SK-N-SH (cell line): ENCODE measurements around the gene RER1. TPM values are rescaled to one million over a fixed set of nuclear protein-coding genes. Genes with fewer than 3 reads are reported as not detected.
A peak's percentile ranks its signal among the peaks of the same experiment; 100 is the strongest.

Experiments
- CTCF ChIA-PET: fragments of 300-600, 350-600 bp; formaldehyde crosslinking; extraction: SDS; loops from one replicate; lab custom pipeline; 2021; lab: Yijun Ruan, JAX
- POLR2A ChIA-PET: fragments of 350-600 bp; sonication (Branson Sonifier 250); formaldehyde crosslinking; extraction: SDS; loops from one replicate; lab custom pipeline; 2020; ENCODE audit warnings: antibody characterized with exemption, inconsistent platforms; lab: Yijun Ruan, JAX
- DNase-seq: peaks from one replicate; pipeline ENCODE4 v3.0.0; 2012
- H2AFZ ChIP-seq: fragments of 200-600 bp; sonication (generic); 2 replicates; pipeline ENCODE4 v1.8.1; 2016; ENCODE audit warnings: antibody characterized with exemption, mild to moderate bottlenecking, low read depth
- H3F3A ChIP-seq: fragments of 200-600 bp; sonication (generic); replicated peaks from 2 replicates; pipeline ENCODE3; 2016; ENCODE audit warnings: antibody characterized with exemption, mild to moderate bottlenecking; ENCODE audit not compliant: insufficient read depth
- H3K27ac ChIP-seq, 2 experiments: fragments of 200-500 bp in 1 of 2; fragments of 200-600 bp in 1 of 2; sonication (Bioruptor generic) in 1 of 2; sonication (generic), shearing (Covaris generic) in 1 of 2; 2 replicates each; pipeline versions ENCODE4 v1.5.1 to v1.6.1; 2014 to 2016; ENCODE audit warnings: low read depth in 2 of 2, inconsistent platforms in 1 of 2, low read length in 1 of 2, mild to moderate bottlenecking in 1 of 2, mixed read lengths in 1 of 2
- H3K27me3 ChIP-seq: fragments of 200-600 bp; sonication (generic), shearing (Covaris generic); 2 replicates; pipeline ENCODE4 v1.6.1; 2016; ENCODE audit warnings: mixed run types; ENCODE audit not compliant: insufficient read depth
- H3K36me3 ChIP-seq, 2 experiments: fragments of 200-500 bp in 1 of 2; fragments of 200-600 bp in 1 of 2; sonication (Bioruptor generic) in 1 of 2; sonication (generic) in 1 of 2; replicated peaks in 1 of 2; 2 replicates each; pipeline versions ENCODE3 to v1.5.1; 2014 to 2016; ENCODE audit warnings: low read length in 1 of 2, mild to moderate bottlenecking in 1 of 2; ENCODE audit not compliant: insufficient read depth in 2 of 2, control insufficient read depth in 1 of 2
- H3K4me1 ChIP-seq, 2 experiments: fragments of 200-500 bp in 1 of 2; fragments of 200-600 bp in 1 of 2; sonication (Bioruptor generic) in 1 of 2; sonication (generic), shearing (Covaris generic) in 1 of 2; 2 replicates each; pipeline versions ENCODE4 v1.5.1 to v1.6.1; 2014 to 2016; ENCODE audit warnings: low read depth in 1 of 2, low read length in 1 of 2, mixed run types in 1 of 2; ENCODE audit not compliant: insufficient read depth in 2 of 2, control insufficient read depth in 1 of 2
- H3K4me2 ChIP-seq: fragments of 200-600 bp; sonication (generic), shearing (Covaris generic); 2 replicates; pipeline ENCODE4 v1.6.1; 2017; ENCODE audit warnings: mixed run types
- H3K4me3 ChIP-seq, 2 experiments: fragments of 200-500 bp in 1 of 2; fragments of 200-600 bp in 1 of 2; sonication (Bioruptor generic) in 1 of 2; sonication (generic), shearing (Covaris generic) in 1 of 2; 2 replicates each; pipeline versions ENCODE4 v1.5.1 to v1.8.1; 2014 to 2016; ENCODE audit warnings: low read depth in 2 of 2, inconsistent platforms in 1 of 2, low read length in 1 of 2, mild to moderate bottlenecking in 1 of 2, mixed read lengths in 1 of 2, moderate library complexity in 1 of 2
- H3K79me2 ChIP-seq: fragments of 200-600 bp; sonication (generic); 2 replicates; pipeline ENCODE4 v1.8.1; 2017; ENCODE audit warnings: mild to moderate bottlenecking; ENCODE audit not compliant: insufficient read depth
- H3K9ac ChIP-seq: fragments of 200-600 bp; sonication (generic); 2 replicates; pipeline ENCODE4 v1.6.1; 2017; ENCODE audit warnings: mixed run types
- H3K9me2 ChIP-seq: fragments of 200-600 bp; sonication (generic); 2 replicates; pipeline ENCODE4 v1.6.1; 2017; ENCODE audit warnings: mixed run types
- H3K9me3 ChIP-seq: fragments of 200-600 bp; sonication (generic); 2 replicates; pipeline ENCODE4 v1.6.1; 2017; ENCODE audit warnings: mixed run types, mild to moderate bottlenecking, moderate library complexity
- H4K20me1 ChIP-seq: fragments of 200-600 bp; sonication (generic); 2 replicates; pipeline ENCODE4 v1.6.1; 2017; ENCODE audit warnings: mild to moderate bottlenecking, mixed run types; ENCODE audit not compliant: insufficient read depth
- CHD2 ChIP-seq: fragments of 150-350 bp; IDR thresholded peaks from 2 replicates; pipeline ENCODE4 v1.6.1; 2018; ENCODE audit warnings: low read length; ENCODE audit not compliant: partially characterized antibody
- EZH2phosphoT487 ChIP-seq: fragments of 200-600 bp; sonication (generic); IDR thresholded peaks from 2 replicates; pipeline ENCODE4 v1.6.1; 2017; ENCODE audit warnings: low read depth, mixed run types, mild to moderate bottlenecking, antibody characterized with exemption, moderate library complexity, borderline replicate concordance
- JUND ChIP-seq: IDR thresholded peaks from 2 replicates; pipeline ENCODE4 v1.4.0; 2012
- MEF2A ChIP-seq: IDR thresholded peaks from 2 replicates; pipeline ENCODE4 v1.4.0; 2012; ENCODE audit warnings: low read depth, borderline replicate concordance
- MXI1 ChIP-seq: IDR thresholded peaks from 2 replicates; pipeline ENCODE4 v1.6.1; 2012; ENCODE audit warnings: mild to moderate bottlenecking, low read depth, low read length, improper control_type of control experiment
- SIN3A ChIP-seq: IDR thresholded peaks from 2 replicates; pipeline ENCODE4 v1.6.1; 2012; ENCODE audit warnings: low read depth, mild to moderate bottlenecking, low read length, moderate library complexity, borderline replicate concordance
- TEAD4 ChIP-seq: IDR thresholded peaks from 2 replicates; pipeline ENCODE4 v1.4.0; 2012; ENCODE audit warnings: mild to moderate bottlenecking, borderline replicate concordance; ENCODE audit not compliant: insufficient read depth
- USF2 ChIP-seq: fragments of 150-350 bp; IDR thresholded peaks from 2 replicates; pipeline ENCODE4 v1.6.1; 2017; ENCODE audit warnings: antibody characterized with exemption, low read length, low read depth, borderline replicate concordance
- WGBS: methylation state at CpG from one replicate; pipeline ENCODE4 v1.1.6; 2017; ENCODE audit warnings: low lambda C conversion rate; 5-methylcytosine and 5-hydroxymethylcytosine counted together
- polyA plus RNA-seq, 3 experiments: library from polyadenylated mRNA; depleted of rRNA; stranded (reverse); fragments of >200 nt; gene quantifications; 2 replicates each; pipeline ENCODE4 v1.2.3, GENCODE V29; 2012
- TF ChIP-seq, protein P1 (sequence below): IDR thresholded peaks from 2 replicates; pipeline ENCODE4 v1.6.1; 2012; ENCODE audit warnings: mild to moderate bottlenecking, low read depth, low read length, moderate library complexity
- TF ChIP-seq, protein P2 (sequence below): IDR thresholded peaks from 2 replicates; pipeline ENCODE4; 2012

RER1 gene
- polyA plus RNA-seq, 1 of the 3 experiments (the other 2 are of a cell fraction): 181 TPM

GRCh38 chr1:2411801-2412394 lies 20.3 kb downstream of the RER1 start:
- Histone ChIP-seq H4K20me1 (no peaks in the 10 kb centered on the region), H3K9me2 (no peaks in the 10 kb centered on the region)
- TF ChIP-seq CHD2 (no peak), JUND (no peak), MEF2A (no peak), SIN3A (no peak), USF2 (no peak), TEAD4 (no peak), MXI1 (no peak), EZH2phosphoT487 (no peak)
- TF ChIP-seq, protein P1, sequence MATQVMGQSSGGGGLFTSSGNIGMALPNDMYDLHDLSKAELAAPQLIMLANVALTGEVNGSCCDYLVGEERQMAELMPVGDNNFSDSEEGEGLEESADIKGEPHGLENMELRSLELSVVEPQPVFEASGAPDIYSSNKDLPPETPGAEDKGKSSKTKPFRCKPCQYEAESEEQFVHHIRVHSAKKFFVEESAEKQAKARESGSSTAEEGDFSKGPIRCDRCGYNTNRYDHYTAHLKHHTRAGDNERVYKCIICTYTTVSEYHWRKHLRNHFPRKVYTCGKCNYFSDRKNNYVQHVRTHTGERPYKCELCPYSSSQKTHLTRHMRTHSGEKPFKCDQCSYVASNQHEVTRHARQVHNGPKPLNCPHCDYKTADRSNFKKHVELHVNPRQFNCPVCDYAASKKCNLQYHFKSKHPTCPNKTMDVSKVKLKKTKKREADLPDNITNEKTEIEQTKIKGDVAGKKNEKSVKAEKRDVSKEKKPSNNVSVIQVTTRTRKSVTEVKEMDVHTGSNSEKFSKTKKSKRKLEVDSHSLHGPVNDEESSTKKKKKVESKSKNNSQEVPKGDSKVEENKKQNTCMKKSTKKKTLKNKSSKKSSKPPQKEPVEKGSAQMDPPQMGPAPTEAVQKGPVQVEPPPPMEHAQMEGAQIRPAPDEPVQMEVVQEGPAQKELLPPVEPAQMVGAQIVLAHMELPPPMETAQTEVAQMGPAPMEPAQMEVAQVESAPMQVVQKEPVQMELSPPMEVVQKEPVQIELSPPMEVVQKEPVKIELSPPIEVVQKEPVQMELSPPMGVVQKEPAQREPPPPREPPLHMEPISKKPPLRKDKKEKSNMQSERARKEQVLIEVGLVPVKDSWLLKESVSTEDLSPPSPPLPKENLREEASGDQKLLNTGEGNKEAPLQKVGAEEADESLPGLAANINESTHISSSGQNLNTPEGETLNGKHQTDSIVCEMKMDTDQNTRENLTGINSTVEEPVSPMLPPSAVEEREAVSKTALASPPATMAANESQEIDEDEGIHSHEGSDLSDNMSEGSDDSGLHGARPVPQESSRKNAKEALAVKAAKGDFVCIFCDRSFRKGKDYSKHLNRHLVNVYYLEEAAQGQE: no peak
- TF ChIP-seq, protein P2, sequence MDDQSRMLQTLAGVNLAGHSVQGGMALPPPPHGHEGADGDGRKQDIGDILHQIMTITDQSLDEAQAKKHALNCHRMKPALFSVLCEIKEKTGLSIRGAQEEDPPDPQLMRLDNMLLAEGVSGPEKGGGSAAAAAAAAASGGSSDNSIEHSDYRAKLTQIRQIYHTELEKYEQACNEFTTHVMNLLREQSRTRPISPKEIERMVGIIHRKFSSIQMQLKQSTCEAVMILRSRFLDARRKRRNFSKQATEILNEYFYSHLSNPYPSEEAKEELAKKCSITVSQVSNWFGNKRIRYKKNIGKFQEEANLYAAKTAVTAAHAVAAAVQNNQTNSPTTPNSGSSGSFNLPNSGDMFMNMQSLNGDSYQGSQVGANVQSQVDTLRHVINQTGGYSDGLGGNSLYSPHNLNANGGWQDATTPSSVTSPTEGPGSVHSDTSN: no peak
- TF ChIP-seq, all 33 proteins: peak for 0
- Histone ChIP-seq H2AFZ (peak overlapping the region; percentile 70; the same call in 1 of the 2 replicates), H3K9ac (peak overlapping the region; percentile 87), H3K4me2 (peak overlapping the region; percentile 91), H3K4me1 (peaks cover 7 to 32% of the 10 kb centered on the region in 2 experiments; a peak in 1 of 4 replicates), H3K27me3 (no peaks in the 10 kb centered on the region), H3K79me2 (peaks cover 19% of the 10 kb centered on the region), H3K27ac (peak overlapping the region; percentile 41 to 77; a peak in 2 of 4 replicates), H3K4me3 (peak overlapping the region; percentile 80 to 99), H3F3A (no peaks in the 10 kb centered on the region), H3K9me3 (no peaks in the 10 kb centered on the region), H3K36me3 (peaks cover 0 to 21% of the 10 kb centered on the region in 2 experiments)
- POLR2A ChIA-PET: no interaction called here
- CTCF ChIA-PET: interaction anchor here (1.4 to 2.3 kb wide), 3 partner anchors 27 to 217 kb away, joined by 3 to 9 read pairs (median 5); partner anchors contain the start of gene FAAP20
- 3% methylated on average over 4 of the region's 38 CpGs for WGBS
- DNase-seq: no peak
